ENCODE results near the gene GUCD1. TPM values are rescaled to one million over a fixed set of nuclear protein-coding genes. Genes with fewer than 3 reads are reported as not detected.
A peak's percentile ranks its signal among the peaks of the same experiment; 100 is the strongest.

The GUCD1 gene
- total RNA-seq, 1 experiment from 2014 or later = 65.8 TPM

DNA sequence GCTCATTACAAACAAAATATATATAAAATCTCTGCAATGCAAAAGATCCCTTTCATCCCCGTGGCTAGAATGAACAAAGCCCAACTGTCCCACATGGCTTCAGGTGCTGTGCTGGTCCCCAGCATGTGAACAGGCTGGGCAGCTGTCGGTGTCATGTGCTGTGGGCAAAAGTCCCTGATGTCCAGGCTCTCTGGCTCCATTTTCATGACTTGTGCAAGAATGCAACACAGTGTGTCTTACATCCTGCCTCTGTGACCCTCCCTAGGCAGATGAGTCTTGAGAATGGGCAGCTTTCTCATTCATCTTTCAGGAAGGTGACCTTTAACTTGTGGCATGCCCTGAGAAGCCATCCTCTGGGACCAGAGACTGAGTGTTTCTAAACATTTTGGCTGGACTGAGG, 14.5 kb downstream of the GUCD1 start:
- no peaks in the 10 kb centered on the region for H3K27me3 ChIP-seq (ENCODE audit: low read length)
- BruUV-seq (replicated peaks) = TSS peak; percentile 43
- H3K4me2 ChIP-seq (ENCODE audit: low read length) = no peak overlapping the region
- H2AFZ ChIP-seq (ENCODE audit: low read length) = no peak overlapping the region
- ATAC-seq (no peak), DNase-seq (no peak)
- POLR2A ChIA-PET (ENCODE audit: unreplicated experiment) = no interaction called here
- H3K36me3 ChIP-seq (ENCODE audit: low read depth, low read length) = peaks cover 8% of the 10 kb centered on the region; the same call in 1 of the 2 replicates
- no peak overlapping the region for H3K4me3 ChIP-seq (ENCODE audit: low read length)
- no peaks in the 10 kb centered on the region for H3F3A ChIP-seq (ENCODE audit: low read length, unreplicated experiment)
- TF ChIP-seq EZH2phosphoT487 (IDR thresholded peaks at IDR 0.05; ENCODE audit: borderline replicate concordance, low read length) (no peak), EZH2 (IDR thresholded peaks at IDR 0.05; ENCODE audit: low read length, unreplicated experiment) (no peak)
- TF ChIP-seq, protein P1, sequence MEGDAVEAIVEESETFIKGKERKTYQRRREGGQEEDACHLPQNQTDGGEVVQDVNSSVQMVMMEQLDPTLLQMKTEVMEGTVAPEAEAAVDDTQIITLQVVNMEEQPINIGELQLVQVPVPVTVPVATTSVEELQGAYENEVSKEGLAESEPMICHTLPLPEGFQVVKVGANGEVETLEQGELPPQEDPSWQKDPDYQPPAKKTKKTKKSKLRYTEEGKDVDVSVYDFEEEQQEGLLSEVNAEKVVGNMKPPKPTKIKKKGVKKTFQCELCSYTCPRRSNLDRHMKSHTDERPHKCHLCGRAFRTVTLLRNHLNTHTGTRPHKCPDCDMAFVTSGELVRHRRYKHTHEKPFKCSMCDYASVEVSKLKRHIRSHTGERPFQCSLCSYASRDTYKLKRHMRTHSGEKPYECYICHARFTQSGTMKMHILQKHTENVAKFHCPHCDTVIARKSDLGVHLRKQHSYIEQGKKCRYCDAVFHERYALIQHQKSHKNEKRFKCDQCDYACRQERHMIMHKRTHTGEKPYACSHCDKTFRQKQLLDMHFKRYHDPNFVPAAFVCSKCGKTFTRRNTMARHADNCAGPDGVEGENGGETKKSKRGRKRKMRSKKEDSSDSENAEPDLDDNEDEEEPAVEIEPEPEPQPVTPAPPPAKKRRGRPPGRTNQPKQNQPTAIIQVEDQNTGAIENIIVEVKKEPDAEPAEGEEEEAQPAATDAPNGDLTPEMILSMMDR (conservative IDR thresholded peaks at IDR 0.05; ENCODE audit: low read depth, low read length) = no peak
- no peaks in the 10 kb centered on the region for H3K9me2 ChIP-seq (replicated peaks; ENCODE audit: low read length)
- H3K9me3 ChIP-seq (ENCODE audit: low read length) = no peaks in the 10 kb centered on the region
- intact Hi-C loops (cut with micrococcal nuclease) = no loop called here
- CTCF ChIA-PET = no interaction called here
- no peak overlapping the region for H3K27ac ChIP-seq (ENCODE audit: low read length)
- no peaks in the 10 kb centered on the region for H3K4me1 ChIP-seq (ENCODE audit: insufficient read depth, low read length)
- H3K9ac ChIP-seq (ENCODE audit: low read length) = no peak overlapping the region
- no peaks in the 10 kb centered on the region for H3K79me2 ChIP-seq (ENCODE audit: low read length)
- no peaks in the 10 kb centered on the region for H4K20me1 ChIP-seq (ENCODE audit: low read length)

DNA sequence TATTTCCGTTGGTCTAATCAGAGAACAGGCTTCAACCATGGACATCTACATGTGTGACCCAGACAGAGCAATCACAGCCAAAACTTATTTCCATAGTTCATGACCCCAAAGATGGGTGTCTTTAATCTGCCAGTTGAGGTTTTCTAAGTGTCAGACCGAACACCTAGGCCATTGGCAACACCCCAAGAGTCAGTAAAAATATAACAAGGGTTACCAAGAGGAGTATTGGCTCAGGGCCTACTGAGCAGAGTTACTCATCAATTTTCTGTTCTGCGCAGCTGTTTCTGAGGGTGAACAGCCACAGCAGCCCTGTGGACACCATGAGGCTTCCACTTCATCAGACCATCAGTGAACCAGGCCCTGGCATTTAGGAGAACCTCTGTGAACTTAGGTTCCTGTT, 18.8 kb downstream of the GUCD1 start:
- H3K9me2 ChIP-seq (replicated peaks; ENCODE audit: low read length) = no peaks in the 10 kb centered on the region
- H4K20me1 ChIP-seq (ENCODE audit: low read length) = no peaks in the 10 kb centered on the region
- H2AFZ ChIP-seq (ENCODE audit: low read length) = no peak overlapping the region
- POLR2A ChIA-PET (ENCODE audit: unreplicated experiment) = no interaction called here
- DNase-seq = no peak
- no peaks in the 10 kb centered on the region for H3F3A ChIP-seq (ENCODE audit: low read length, unreplicated experiment)
- no peak for ATAC-seq
- H3K27me3 ChIP-seq (ENCODE audit: low read length) = no peaks in the 10 kb centered on the region
- H3K9ac ChIP-seq (ENCODE audit: low read length) = no peak overlapping the region
- TF ChIP-seq EZH2 (IDR thresholded peaks at IDR 0.05; ENCODE audit: low read length, unreplicated experiment) (no peak), EZH2phosphoT487 (IDR thresholded peaks at IDR 0.05; ENCODE audit: borderline replicate concordance, low read length) (no peak)
- TF ChIP-seq, protein P1 (conservative IDR thresholded peaks at IDR 0.05; ENCODE audit: low read depth, low read length) = no peak
- no peaks in the 10 kb centered on the region for H3K79me2 ChIP-seq (ENCODE audit: low read length)
- no peaks in the 10 kb centered on the region for H3K4me1 ChIP-seq (ENCODE audit: insufficient read depth, low read length)
- intact Hi-C loops (cut with micrococcal nuclease) = no loop called here
- CTCF ChIA-PET = interaction anchor here (0.6 kb wide), 1 partner anchor 107 kb away, joined by 3 read pairs; no protein-coding TSS in a partner anchor
- no TSS peak for BruUV-seq (replicated peaks)
- no peak overlapping the region for H3K4me3 ChIP-seq (ENCODE audit: low read length)
- H3K9me3 ChIP-seq (ENCODE audit: low read length) = no peaks in the 10 kb centered on the region
- no peak overlapping the region for H3K27ac ChIP-seq (ENCODE audit: low read length)
- H3K36me3 ChIP-seq (ENCODE audit: low read depth, low read length) = 0 out of 2 replicates have a peak, but pooled peaks cover 4% of the 10 kb centered on the region
- H3K4me2 ChIP-seq (ENCODE audit: low read length) = no peak overlapping the region

DNA sequence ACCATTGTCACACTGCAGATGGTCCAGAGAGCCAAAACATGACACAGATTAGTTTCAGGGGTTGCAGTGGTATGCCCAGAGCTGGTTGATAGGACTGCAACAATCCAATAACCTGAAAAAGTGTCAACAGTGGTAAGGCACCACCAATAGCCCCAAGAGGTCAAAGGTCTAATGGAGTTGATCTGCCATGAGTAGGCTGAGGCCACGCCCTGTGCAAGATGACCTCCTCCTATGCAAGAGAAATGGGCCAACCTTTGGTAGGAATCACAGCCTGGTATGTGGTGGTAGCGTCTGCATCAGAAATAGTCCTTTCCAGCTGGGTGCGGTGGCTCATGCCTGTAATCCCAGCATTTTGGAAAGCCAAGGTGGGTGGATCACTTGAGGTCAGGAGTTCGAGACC, 19.6 kb downstream of the GUCD1 start:
- Histone ChIP-seq H3K9me2 (replicated peaks; ENCODE audit: low read length) (no peaks in the 10 kb centered on the region), H3K4me2 (ENCODE audit: low read length) (no peak overlapping the region), H3K9me3 (ENCODE audit: low read length) (no peaks in the 10 kb centered on the region), H3K9ac (ENCODE audit: low read length) (no peak overlapping the region), H3K4me3 (ENCODE audit: low read length) (no peak overlapping the region), H3K27ac (ENCODE audit: low read length) (no peak overlapping the region), H4K20me1 (ENCODE audit: low read length) (no peaks in the 10 kb centered on the region), H2AFZ (ENCODE audit: low read length) (no peak overlapping the region), H3F3A (ENCODE audit: low read length, unreplicated experiment) (no peaks in the 10 kb centered on the region), H3K4me1 (ENCODE audit: insufficient read depth, low read length) (no peaks in the 10 kb centered on the region), H3K36me3 (ENCODE audit: low read depth, low read length) (0 out of 2 replicates have a peak, but pooled peaks cover 4% of the 10 kb centered on the region), H3K79me2 (ENCODE audit: low read length) (no peaks in the 10 kb centered on the region), H3K27me3 (ENCODE audit: low read length) (no peaks in the 10 kb centered on the region)
- ChIA-PET CTCF (interaction anchor here (0.6 kb wide), 1 partner anchor 106 kb away, joined by 3 read pairs; no protein-coding TSS in a partner anchor), POLR2A (ENCODE audit: unreplicated experiment) (no interaction called here)
- DNase-seq (no peak), ATAC-seq (no peak)
- intact Hi-C loops (cut with micrococcal nuclease) = no loop called here
- TF ChIP-seq EZH2phosphoT487 (IDR thresholded peaks at IDR 0.05; ENCODE audit: borderline replicate concordance, low read length) (no peak), EZH2 (IDR thresholded peaks at IDR 0.05; ENCODE audit: low read length, unreplicated experiment) (no peak)
- TF ChIP-seq, protein P1 (conservative IDR thresholded peaks at IDR 0.05; ENCODE audit: low read depth, low read length) = no peak
- BruUV-seq (replicated peaks) = no TSS peak

Data from PC-3 (cell line).